ENCODE data around the gene MELTF. TPM values are rescaled to one million over a fixed set of nuclear protein-coding genes. Genes with fewer than 3 reads are reported as not detected.
"Not testable (repeated sequence)": the region's sequence is repeated elsewhere in the genome, so short reads cannot be mapped to it uniquely, and the experiment has no call there.

Gene MELTF
- total RNA-seq = 2.8 TPM

GRCh38 chr3:197029511-197030167 is at the start of gene MELTF:
TSS of gene MELTF (minus strand) at chr3:197029817. CDS start at chr3:197029702, 115 bp downstream.
- peak; percentile 73 for ATAC-seq

- no peak for ATAC-seq
Observed at GRCh38 chr3:197076415-197076814, 46.8 kb upstream of the MELTF start.

GRCh38 chr3:197068077-197068476 is 38.5 kb upstream of the MELTF start:
- ATAC-seq = no peak

GRCh38 chr3:197064771-197065170 is 35.2 kb upstream of the MELTF start:
- no peak for ATAC-seq

GRCh38 chr3:197062446-197062845 is 32.8 kb upstream of the MELTF start:
- ATAC-seq = no peak

GRCh38 chr3:197051637-197052036 is 22.0 kb upstream of the MELTF start:
- not testable (repeated sequence) for ATAC-seq

GRCh38 chr3:197050511-197050910 is 20.9 kb upstream of the MELTF start:
- no peak for ATAC-seq

- no peak for ATAC-seq
Observed at GRCh38 chr3:197042539-197042938, 12.9 kb upstream of the MELTF start.

- no peak for ATAC-seq
Observed at GRCh38 chr3:197041875-197042488, 12.4 kb upstream of the MELTF start.

- ATAC-seq = no peak
Observed at GRCh38 chr3:197040658-197041057, 11.0 kb upstream of the MELTF start.

- ATAC-seq = peak; percentile 64
Observed at GRCh38 chr3:197038679-197039462, 9.3 kb upstream of the MELTF start.

GRCh38 chr3:197035577-197035976 is 6.0 kb upstream of the MELTF start:
- no peak for ATAC-seq

GRCh38 chr3:197034778-197035177 is 5.2 kb upstream of the MELTF start:
- not testable (repeated sequence) for ATAC-seq

GRCh38 chr3:197033764-197034163 is 4.1 kb upstream of the MELTF start:
- not testable (repeated sequence) for ATAC-seq

GRCh38 chr3:197031315-197032285 is 2.0 kb upstream of the MELTF start:
- ATAC-seq = peak; percentile 76

GRCh38 chr3:197030379-197031314 is 1.0 kb upstream of the MELTF start:
- ATAC-seq = peak; percentile 5

- peak; percentile 3 for ATAC-seq
Observed at GRCh38 chr3:197028728-197029510, 698 bp downstream of the MELTF start.

- no peak for ATAC-seq
Observed at GRCh38 chr3:197027896-197028727, 1.5 kb downstream of the MELTF start.

GRCh38 chr3:197027151-197027895 is 2.3 kb downstream of the MELTF start:
- no peak for ATAC-seq

Data from esophagus mucosa (tissue), 1 donor.